Thoracic aorta (tissue), 2 donors: ENCODE measurements around the gene SLC5A12. TPM values are rescaled to one million over a fixed set of nuclear protein-coding genes. Genes with fewer than 3 reads are reported as not detected.

Source experiments
- ATAC-seq: fragments of 150-250 bp; one replicate; pipeline ENCODE4 v1.8.0; 2017; ENCODE audit warnings: low read depth; ENCODE audit not compliant: insufficient number of reproducible peaks, low FRiP score
- DNase-seq: peaks from one replicate; pipeline ENCODE4 v3.0.0-alpha.2; 2020; ENCODE audit warnings: low spot score
- H3K27ac ChIP-seq, 2 donors: fragments of 200-600 bp; sonication (generic); 1 replicate in 1 of 2; 2 replicates in 1 of 2; pipeline ENCODE4 v1.5.1; 2016; ENCODE audit warnings: mild to moderate bottlenecking in 2 of 2, moderate library complexity in 2 of 2
- H3K27me3 ChIP-seq: fragments of 200-600 bp; sonication (generic); replicated peaks from 2 replicates; pipeline ENCODE4 v1.6.0; 2016; ENCODE audit warnings: mild to moderate bottlenecking; ENCODE audit not compliant: insufficient read depth
- H3K36me3 ChIP-seq: fragments of 200-600 bp; sonication (generic); one replicate; pipeline ENCODE4 v1.5.1; 2016
- H3K4me1 ChIP-seq, 2 donors: fragments of 200-600 bp; sonication (generic); 1 replicate in 1 of 2; 2 replicates in 1 of 2; pipeline versions ENCODE4 v1.5.1 to v1.6.0; 2016; ENCODE audit warnings: low read depth in 2 of 2, mild to moderate bottlenecking in 1 of 2; ENCODE audit not compliant: control insufficient read depth in 1 of 2
- H3K4me3 ChIP-seq: fragments of 200-600 bp; sonication (generic); 2 replicates; pipeline ENCODE4 v1.5.1; 2016; ENCODE audit warnings: mild to moderate bottlenecking
- H3K9me3 ChIP-seq: fragments of 200-600 bp; sonication (generic); 2 replicates; pipeline ENCODE4 v1.5.1; 2016
- total RNA-seq, 2 donors: library from RNA; depleted of rRNA; stranded (reverse); fragments of >200 nt; gene quantifications; one replicate each; pipeline versions ENCODE4 v1.1.0 to v1.2.3, GENCODE V29; 2016
- TF ChIP-seq, protein P1 (sequence below): fragments of 200-600 bp; sonication (generic); IDR thresholded peaks from one replicate; pipeline ENCODE4 v1.5.1; 2019; ENCODE audit warnings: antibody characterized with exemption

Gene SLC5A12
- total RNA-seq, 2 donors from 2014 or later: 0.68 TPM; not detected in 1

- DNase-seq (no peak), ATAC-seq (no peak)
- TF ChIP-seq, protein P1, sequence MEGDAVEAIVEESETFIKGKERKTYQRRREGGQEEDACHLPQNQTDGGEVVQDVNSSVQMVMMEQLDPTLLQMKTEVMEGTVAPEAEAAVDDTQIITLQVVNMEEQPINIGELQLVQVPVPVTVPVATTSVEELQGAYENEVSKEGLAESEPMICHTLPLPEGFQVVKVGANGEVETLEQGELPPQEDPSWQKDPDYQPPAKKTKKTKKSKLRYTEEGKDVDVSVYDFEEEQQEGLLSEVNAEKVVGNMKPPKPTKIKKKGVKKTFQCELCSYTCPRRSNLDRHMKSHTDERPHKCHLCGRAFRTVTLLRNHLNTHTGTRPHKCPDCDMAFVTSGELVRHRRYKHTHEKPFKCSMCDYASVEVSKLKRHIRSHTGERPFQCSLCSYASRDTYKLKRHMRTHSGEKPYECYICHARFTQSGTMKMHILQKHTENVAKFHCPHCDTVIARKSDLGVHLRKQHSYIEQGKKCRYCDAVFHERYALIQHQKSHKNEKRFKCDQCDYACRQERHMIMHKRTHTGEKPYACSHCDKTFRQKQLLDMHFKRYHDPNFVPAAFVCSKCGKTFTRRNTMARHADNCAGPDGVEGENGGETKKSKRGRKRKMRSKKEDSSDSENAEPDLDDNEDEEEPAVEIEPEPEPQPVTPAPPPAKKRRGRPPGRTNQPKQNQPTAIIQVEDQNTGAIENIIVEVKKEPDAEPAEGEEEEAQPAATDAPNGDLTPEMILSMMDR: no peak
- Histone ChIP-seq H3K9me3 (no peaks in the 10 kb centered on the region), H3K36me3 (no peaks in the 10 kb centered on the region), H3K4me1 (no peaks in the 10 kb centered on the region), H3K27ac (no peak overlapping the region), H3K27me3 (no peaks in the 10 kb centered on the region), H3K4me3 (no peak overlapping the region)
Observed at GRCh38 chr11:26665946-26666345, 55.9 kb downstream of the SLC5A12 start.

DNA sequence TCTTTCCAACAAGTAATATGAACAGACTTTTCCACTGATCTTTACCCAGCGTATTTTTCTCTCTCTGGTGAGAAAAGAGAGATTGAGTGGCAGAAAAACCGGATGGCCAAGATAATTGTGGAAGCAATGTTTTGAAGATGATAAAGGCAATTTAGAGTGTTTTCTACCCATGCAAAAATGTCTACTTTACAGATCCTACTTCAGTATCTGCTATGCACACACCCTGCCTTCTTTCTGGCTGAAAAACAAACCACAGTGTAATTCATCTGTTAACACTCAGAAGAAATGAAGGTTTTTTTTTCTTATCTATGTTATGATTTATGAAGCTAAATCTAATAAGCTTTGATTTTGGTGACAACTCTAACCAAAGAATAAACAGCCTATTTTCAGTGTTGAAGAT is 56.8 kb downstream of the SLC5A12 start:
- no peaks in the 10 kb centered on the region for H3K36me3 ChIP-seq
- TF ChIP-seq, protein P1: no peak
- no peaks in the 10 kb centered on the region for H3K9me3 ChIP-seq
- no peak overlapping the region for H3K27ac ChIP-seq
- no peak overlapping the region for H3K4me3 ChIP-seq
- ATAC-seq (no peak), DNase-seq (no peak)
- H3K4me1 ChIP-seq: no peaks in the 10 kb centered on the region
- no peaks in the 10 kb centered on the region for H3K27me3 ChIP-seq

- Histone ChIP-seq H3K27ac (no peak overlapping the region), H3K4me1 (no peaks in the 10 kb centered on the region), H3K36me3 (no peaks in the 10 kb centered on the region), H3K4me3 (no peak overlapping the region), H3K9me3 (no peaks in the 10 kb centered on the region), H3K27me3 (no peaks in the 10 kb centered on the region)
- ATAC-seq (no peak), DNase-seq (no peak)
- TF ChIP-seq, protein P1: no peak
Observed at GRCh38 chr11:26662916-26663315, 58.9 kb downstream of the SLC5A12 start.

- H3K36me3 ChIP-seq: no peaks in the 10 kb centered on the region
- no peak for DNase-seq
- no peaks in the 10 kb centered on the region for H3K9me3 ChIP-seq
- no peaks in the 10 kb centered on the region for H3K27me3 ChIP-seq
- H3K4me3 ChIP-seq: no peak overlapping the region
- TF ChIP-seq, protein P1: no peak
- no peaks in the 10 kb centered on the region for H3K4me1 ChIP-seq
- H3K27ac ChIP-seq: no peak overlapping the region
- no peak for ATAC-seq
Observed at GRCh38 chr11:26655287-26655686, 66.6 kb downstream of the SLC5A12 start.

DNA sequence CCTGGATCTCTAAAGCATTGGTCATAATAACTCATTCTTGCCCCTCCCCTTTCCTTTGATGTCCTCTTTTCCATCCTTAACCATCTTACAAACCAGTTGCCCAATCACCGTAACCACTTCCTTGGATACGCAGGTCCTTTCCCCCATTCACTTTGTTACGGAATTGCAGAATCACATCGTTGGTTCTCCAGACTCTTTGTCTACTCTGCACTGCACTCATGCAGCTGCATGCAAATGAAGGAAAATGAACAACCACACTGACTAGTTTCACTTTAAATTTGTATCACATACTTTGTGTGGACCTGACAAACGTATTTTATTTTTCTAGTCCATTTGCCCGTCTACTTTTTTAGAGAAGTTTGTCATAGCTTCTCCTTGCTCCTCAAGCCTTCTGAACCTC is 69.9 kb downstream of the SLC5A12 start:
- TF ChIP-seq, protein P1: no peak
- ATAC-seq (no peak), DNase-seq (no peak)
- H3K36me3 ChIP-seq: no peaks in the 10 kb centered on the region
- H3K27me3 ChIP-seq: no peaks in the 10 kb centered on the region
- no peaks in the 10 kb centered on the region for H3K9me3 ChIP-seq
- H3K4me1 ChIP-seq: no peaks in the 10 kb centered on the region
- H3K4me3 ChIP-seq: no peak overlapping the region
- H3K27ac ChIP-seq: no peak overlapping the region
